CD14-positive monocyte (primary cell): ENCODE results near the gene UTP14C. TPM values are rescaled to one million over a fixed set of nuclear protein-coding genes. Genes with fewer than 3 reads are reported as not detected.

ENCODE experiments used
- DNase-seq, 3 donors: peaks; one replicate each; pipeline ENCODE4 v3.0.0-alpha.2; 2011 to 2022
- H2AFZ ChIP-seq: 2 replicates; pipeline ENCODE4 v1.6.0; 2012; ENCODE audit warnings: mild to moderate bottlenecking, low read depth, low read length, inconsistent platforms; ENCODE audit not compliant: insufficient read depth, poor library complexity, severe bottlenecking
- H3K27ac ChIP-seq, 2 donors: 1 replicate in 1 of 2; 2 replicates in 1 of 2; pipeline ENCODE4 v1.5.1; 2012 to 2013; ENCODE audit warnings: low read length in 2 of 2, control low read depth in 1 of 2, inconsistent platforms in 1 of 2, low read depth in 1 of 2, mild to moderate bottlenecking in 1 of 2
- H3K27me3 ChIP-seq, 2 donors: one replicate each; pipeline versions ENCODE4 v1.6.0 to v1.6.1; 2011 to 2013; ENCODE audit warnings: low read length in 2 of 2; ENCODE audit not compliant: control insufficient read depth in 2 of 2, insufficient read depth in 2 of 2
- H3K36me3 ChIP-seq, 2 donors: replicated peaks in 1 of 2; 1 replicate in 1 of 2; 2 replicates in 1 of 2; pipeline versions ENCODE4 v1.5.1 to v1.6.1; 2012 to 2013; ENCODE audit warnings: low read length in 2 of 2, control low read depth in 1 of 2, inconsistent platforms in 1 of 2, mild to moderate bottlenecking in 1 of 2; ENCODE audit not compliant: insufficient read depth in 2 of 2, control insufficient read depth in 1 of 2
- H3K4me1 ChIP-seq, 2 donors: 1 replicate in 1 of 2; 2 replicates in 1 of 2; pipeline versions ENCODE4 v1.5.1 to v1.6.1; 2012 to 2013; ENCODE audit warnings: low read length in 2 of 2, control low read depth in 1 of 2, inconsistent platforms in 1 of 2, mild to moderate bottlenecking in 1 of 2, moderate library complexity in 1 of 2; ENCODE audit not compliant: insufficient read depth in 2 of 2, control insufficient read depth in 1 of 2
- H3K4me2 ChIP-seq: replicated peaks from 2 replicates; pipeline ENCODE3; 2012; ENCODE audit warnings: low read length, moderate library complexity, mild to moderate bottlenecking; ENCODE audit not compliant: poor library complexity, severe bottlenecking; ENCODE audit errors: extremely low read depth
- H3K4me3 ChIP-seq, 3 experiments: fragments of 200-600 bp in 1 of 3; sonication (generic) in 1 of 3; replicated peaks in 1 of 3; 1 replicate in 2 of 3; 2 replicates in 1 of 3; pipeline ENCODE4 v1.5.1; 2011 to 2013; ENCODE audit warnings: low read length in 3 of 3, mild to moderate bottlenecking in 3 of 3, control low read depth in 2 of 3, low read depth in 2 of 3, inconsistent platforms in 1 of 3, moderate library complexity in 1 of 3
- H3K79me2 ChIP-seq: 2 replicates; pipeline ENCODE4 v1.6.0; 2012; ENCODE audit warnings: mild to moderate bottlenecking, control low read depth, inconsistent platforms, low read length, moderate library complexity; ENCODE audit not compliant: insufficient read depth
- H3K9ac ChIP-seq: 2 replicates; pipeline ENCODE4 v1.6.0; 2017; ENCODE audit warnings: low read length, mild to moderate bottlenecking; ENCODE audit not compliant: insufficient read depth, poor library complexity, severe bottlenecking
- H3K9me3 ChIP-seq, 2 donors: replicated peaks in 1 of 2; 1 replicate in 1 of 2; 2 replicates in 1 of 2; pipeline versions ENCODE4 v1.5.1 to v1.6.1; 2012 to 2013; ENCODE audit warnings: low read length in 2 of 2, control low read depth in 1 of 2; ENCODE audit not compliant: control insufficient read depth in 1 of 2, insufficient read depth in 1 of 2
- H4K20me1 ChIP-seq: 2 replicates; pipeline ENCODE4 v1.6.0; 2012; ENCODE audit warnings: mild to moderate bottlenecking, low read length, control low read depth, moderate library complexity; ENCODE audit not compliant: insufficient read depth
- H3K27ac Mint-ChIP-seq, 7 donors: one replicate each; pipeline ENCODE4 v1.8.0; 2020; ENCODE audit warnings: mild to moderate bottlenecking in 7 of 7, mixed read lengths in 7 of 7, moderate library complexity in 6 of 7, inconsistent platforms in 2 of 7
- H3K27me3 Mint-ChIP-seq, 3 donors: one replicate each; pipeline ENCODE4 v1.8.0; 2021 to 2022; ENCODE audit warnings: low read depth in 3 of 3, mild to moderate bottlenecking in 3 of 3, mixed read lengths in 3 of 3, moderate library complexity in 3 of 3, inconsistent platforms in 1 of 3
- H3K36me3 Mint-ChIP-seq, 2 donors: one replicate each; pipeline ENCODE4 v1.8.0; 2020; ENCODE audit warnings: mixed read lengths in 2 of 2, inconsistent platforms in 1 of 2, mild to moderate bottlenecking in 1 of 2
- H3K4me1 Mint-ChIP-seq: one replicate; pipeline ENCODE4 v1.8.0; 2020; ENCODE audit warnings: mild to moderate bottlenecking, mixed read lengths
- H3K4me3 Mint-ChIP-seq, 2 donors: one replicate each; pipeline ENCODE4 v1.8.0; 2020; ENCODE audit warnings: mild to moderate bottlenecking in 2 of 2, mixed read lengths in 2 of 2, moderate library complexity in 1 of 2
- H3K9me3 Mint-ChIP-seq, 7 donors: one replicate each; pipeline ENCODE4 v1.8.0; 2020 to 2022; ENCODE audit warnings: mixed read lengths in 7 of 7, mild to moderate bottlenecking in 6 of 7, moderate library complexity in 6 of 7, inconsistent platforms in 2 of 7
- WGBS: methylation state at CpG from one replicate; pipeline ENCODE4 v1.1.5; 2013; ENCODE audit warnings: missing lambda C conversion rate; ENCODE audit not compliant: insufficient coverage; 5-methylcytosine and 5-hydroxymethylcytosine counted together
- intact Hi-C, 2 donors: fragments of 100-400 bp; cut with micrococcal nuclease; formaldehyde crosslinking; loops; one replicate each; pipeline versions ENCODE4 v1.15.0 to v1.15.1; 2023
- polyA plus RNA-seq, 3 donors: library from polyadenylated mRNA; depleted of rRNA in 1 of 3; unstranded in 2 of 3; stranded (reverse) in 1 of 3; fragments of 300-500 nt in 2 of 3; fragments of >200 nt in 1 of 3; fragmentation: Illumina TruSeq in 2 of 3; gene quantifications; 1 replicate in 2 of 3; 2 replicates in 1 of 3; pipeline ENCODE4 v1.2.3, GENCODE V29; 2012 to 2021
- TF ChIP-seq, protein P1 (sequence below): fragments of 200-600 bp; IDR thresholded peaks from one replicate; pipeline ENCODE4 v1.8.0; 2022; ENCODE audit warnings: antibody characterized with exemption, mild to moderate bottlenecking

Gene UTP14C
- polyA plus RNA-seq, 3 donors = 1.2 to 1.5 (median 1.2) TPM

DNA sequence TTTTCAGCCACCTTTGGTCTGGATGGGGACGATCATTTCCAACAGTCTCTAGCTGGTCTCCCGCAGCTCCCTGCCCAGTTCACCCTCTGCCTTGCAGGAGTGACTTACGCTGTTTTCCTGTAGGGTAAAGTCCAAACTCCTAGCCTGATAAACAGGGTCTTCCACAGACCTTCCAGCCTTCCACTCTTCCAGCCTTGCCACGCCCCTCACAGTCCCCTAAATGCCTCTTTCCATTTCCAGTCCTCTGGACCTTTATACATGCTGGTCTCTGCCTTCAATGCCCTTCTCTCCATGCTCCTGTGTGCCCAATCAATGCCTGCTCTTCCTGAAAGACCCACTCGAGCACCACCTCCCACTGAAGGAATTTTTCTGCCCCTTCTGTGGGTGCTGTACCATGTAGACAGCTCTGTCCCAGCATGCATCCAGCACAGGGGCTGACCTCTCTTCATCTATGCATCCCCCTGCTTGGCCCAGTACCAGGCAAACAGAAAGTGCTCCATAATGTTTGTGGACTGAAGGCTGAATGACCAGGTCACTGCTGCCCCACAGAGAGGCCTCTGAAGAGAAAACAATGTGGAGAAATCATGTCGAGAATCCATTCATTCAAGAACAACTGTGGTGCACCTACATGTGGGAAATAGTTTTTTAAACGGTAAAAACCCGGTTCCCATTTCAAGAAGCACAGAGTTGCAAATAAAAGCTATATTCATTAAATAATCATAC is 17.8 kb upstream of the UTP14C start:
- Histone ChIP-seq H3K27ac (no peak overlapping the region), H3K4me3 (no peak overlapping the region), H3K9ac (no peak overlapping the region), H3K79me2 (no peaks in the 10 kb centered on the region), H3K4me1 (peaks cover 10 to 11% of the 10 kb centered on the region in 2 donors), H3K27me3 (peaks cover 22 to 33% of the 10 kb centered on the region in 2 donors), H2AFZ (no peak overlapping the region), H3K4me2 (no peak overlapping the region), H3K36me3 (no peaks in the 10 kb centered on the region), H4K20me1 (no peaks in the 10 kb centered on the region), H3K9me3 (peaks cover 0 to 5% of the 10 kb centered on the region in 2 donors)
- H3K4me1 Mint-ChIP-seq = peaks cover 12% of the 10 kb centered on the region
- no peak for DNase-seq
- TF ChIP-seq, protein P1, sequence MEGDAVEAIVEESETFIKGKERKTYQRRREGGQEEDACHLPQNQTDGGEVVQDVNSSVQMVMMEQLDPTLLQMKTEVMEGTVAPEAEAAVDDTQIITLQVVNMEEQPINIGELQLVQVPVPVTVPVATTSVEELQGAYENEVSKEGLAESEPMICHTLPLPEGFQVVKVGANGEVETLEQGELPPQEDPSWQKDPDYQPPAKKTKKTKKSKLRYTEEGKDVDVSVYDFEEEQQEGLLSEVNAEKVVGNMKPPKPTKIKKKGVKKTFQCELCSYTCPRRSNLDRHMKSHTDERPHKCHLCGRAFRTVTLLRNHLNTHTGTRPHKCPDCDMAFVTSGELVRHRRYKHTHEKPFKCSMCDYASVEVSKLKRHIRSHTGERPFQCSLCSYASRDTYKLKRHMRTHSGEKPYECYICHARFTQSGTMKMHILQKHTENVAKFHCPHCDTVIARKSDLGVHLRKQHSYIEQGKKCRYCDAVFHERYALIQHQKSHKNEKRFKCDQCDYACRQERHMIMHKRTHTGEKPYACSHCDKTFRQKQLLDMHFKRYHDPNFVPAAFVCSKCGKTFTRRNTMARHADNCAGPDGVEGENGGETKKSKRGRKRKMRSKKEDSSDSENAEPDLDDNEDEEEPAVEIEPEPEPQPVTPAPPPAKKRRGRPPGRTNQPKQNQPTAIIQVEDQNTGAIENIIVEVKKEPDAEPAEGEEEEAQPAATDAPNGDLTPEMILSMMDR = no peak
- no peak overlapping the region for H3K27ac Mint-ChIP-seq
- intact Hi-C loops = loop anchor here in 1 of 2 donors (10.0 kb wide), 1 partner anchor 118 kb away; the partner anchor contains the start of gene NEK5
- peaks cover 28 to 38% (median 33%) of the 10 kb centered on the region in 3 donors for H3K27me3 Mint-ChIP-seq
- H3K4me3 Mint-ChIP-seq = no peak overlapping the region
- peaks cover 0 to 4% of the 10 kb centered on the region in 2 donors for H3K36me3 Mint-ChIP-seq
- H3K9me3 Mint-ChIP-seq = peaks cover 0 to 5% (median 0%) of the 10 kb centered on the region in 7 donors
- 81% methylated on average over 5 of the region's 8 CpGs for WGBS

DNA sequence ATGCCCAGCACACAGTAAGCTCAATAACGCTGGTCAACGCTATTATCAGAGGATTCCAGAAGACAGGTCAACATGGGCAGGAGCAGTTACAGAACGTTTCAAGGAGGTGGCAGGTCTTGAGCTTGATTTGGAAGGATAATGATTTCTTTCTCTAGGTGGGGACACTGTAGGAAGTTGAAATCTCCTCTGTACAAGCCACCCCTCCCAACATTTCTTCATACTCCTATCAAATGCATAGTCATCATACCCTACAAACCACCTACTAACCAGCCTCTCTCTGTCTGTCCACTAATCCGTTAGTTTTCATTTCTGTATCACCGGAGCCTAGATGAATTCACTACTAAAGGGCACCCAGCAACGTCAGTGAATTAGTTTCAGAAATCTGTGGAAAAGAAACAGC is 14.5 kb upstream of the UTP14C start:
- peaks cover 27% of the 10 kb centered on the region for H3K79me2 ChIP-seq
- no peaks in the 10 kb centered on the region for H4K20me1 ChIP-seq
- H3K27ac ChIP-seq = no peak overlapping the region
- H3K4me1 ChIP-seq = peaks cover 16 to 24% of the 10 kb centered on the region in 2 donors
- Mint-ChIP-seq H3K27me3 (peaks cover 28 to 42% (median 33%) of the 10 kb centered on the region in 3 donors), H3K4me3 (peak overlapping the region in 1 of 2 donors; percentile 70), H3K36me3 (peaks cover 0 to 4% of the 10 kb centered on the region in 2 donors), H3K4me1 (peaks cover 22% of the 10 kb centered on the region), H3K9me3 (peaks cover 0 to 5% (median 0%) of the 10 kb centered on the region in 7 donors), H3K27ac (no peak overlapping the region)
- TF ChIP-seq, protein P1 = no peak
- intact Hi-C loops = loop anchor here (5.0 to 10.0 kb wide), 5 partner anchors 115 to 558 kb away; partner anchors contain the start of genes CKAP2 (in 1 of the 2), INTS6 (in 1 of the 2), NEK5 (in 1 of the 2) and VPS36 (in 1 of the 2)
- 67% methylated on average over 3 of the region's 6 CpGs for WGBS
- DNase-seq = no peak
- no peak overlapping the region for H3K4me2 ChIP-seq
- no peak overlapping the region for H2AFZ ChIP-seq
- H3K4me3 ChIP-seq = no peak overlapping the region
- H3K27me3 ChIP-seq = peaks cover 22 to 33% of the 10 kb centered on the region in 2 donors
- no peak overlapping the region for H3K9ac ChIP-seq
- no peaks in the 10 kb centered on the region for H3K36me3 ChIP-seq
- peaks cover 0 to 5% of the 10 kb centered on the region in 2 donors for H3K9me3 ChIP-seq
